ENCODE measurements around the gene SNRPD2.

The SNRPD2 gene

DNA sequence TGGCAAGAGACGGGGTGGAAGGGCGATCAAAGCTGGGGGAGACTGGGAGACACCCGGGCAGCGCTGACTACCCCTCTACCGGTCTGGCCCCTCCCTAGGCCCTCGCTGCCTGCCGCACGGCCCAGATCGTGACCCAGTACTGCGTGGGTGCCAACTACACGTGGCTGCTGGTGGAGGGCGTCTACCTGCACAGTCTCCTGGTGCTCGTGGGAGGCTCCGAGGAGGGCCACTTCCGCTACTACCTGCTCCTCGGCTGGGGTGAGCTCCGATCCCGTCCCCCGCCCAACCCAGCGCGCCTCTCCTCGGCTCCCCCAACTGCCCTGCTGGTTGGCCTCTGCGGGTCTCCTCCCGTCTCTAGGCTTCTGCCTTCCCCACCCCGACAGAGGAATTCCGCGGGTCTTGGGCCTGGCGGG is 14.9 kb downstream of the SNRPD2 start:
- peak; percentile 56 for DNase-seq (ENCODE audit: low spot score)
- TF ChIP-seq, protein P1, sequence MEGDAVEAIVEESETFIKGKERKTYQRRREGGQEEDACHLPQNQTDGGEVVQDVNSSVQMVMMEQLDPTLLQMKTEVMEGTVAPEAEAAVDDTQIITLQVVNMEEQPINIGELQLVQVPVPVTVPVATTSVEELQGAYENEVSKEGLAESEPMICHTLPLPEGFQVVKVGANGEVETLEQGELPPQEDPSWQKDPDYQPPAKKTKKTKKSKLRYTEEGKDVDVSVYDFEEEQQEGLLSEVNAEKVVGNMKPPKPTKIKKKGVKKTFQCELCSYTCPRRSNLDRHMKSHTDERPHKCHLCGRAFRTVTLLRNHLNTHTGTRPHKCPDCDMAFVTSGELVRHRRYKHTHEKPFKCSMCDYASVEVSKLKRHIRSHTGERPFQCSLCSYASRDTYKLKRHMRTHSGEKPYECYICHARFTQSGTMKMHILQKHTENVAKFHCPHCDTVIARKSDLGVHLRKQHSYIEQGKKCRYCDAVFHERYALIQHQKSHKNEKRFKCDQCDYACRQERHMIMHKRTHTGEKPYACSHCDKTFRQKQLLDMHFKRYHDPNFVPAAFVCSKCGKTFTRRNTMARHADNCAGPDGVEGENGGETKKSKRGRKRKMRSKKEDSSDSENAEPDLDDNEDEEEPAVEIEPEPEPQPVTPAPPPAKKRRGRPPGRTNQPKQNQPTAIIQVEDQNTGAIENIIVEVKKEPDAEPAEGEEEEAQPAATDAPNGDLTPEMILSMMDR (IDR thresholded peaks at IDR 0.05; ENCODE audit: extremely low read depth, missing control alignments) = no peak

DNA sequence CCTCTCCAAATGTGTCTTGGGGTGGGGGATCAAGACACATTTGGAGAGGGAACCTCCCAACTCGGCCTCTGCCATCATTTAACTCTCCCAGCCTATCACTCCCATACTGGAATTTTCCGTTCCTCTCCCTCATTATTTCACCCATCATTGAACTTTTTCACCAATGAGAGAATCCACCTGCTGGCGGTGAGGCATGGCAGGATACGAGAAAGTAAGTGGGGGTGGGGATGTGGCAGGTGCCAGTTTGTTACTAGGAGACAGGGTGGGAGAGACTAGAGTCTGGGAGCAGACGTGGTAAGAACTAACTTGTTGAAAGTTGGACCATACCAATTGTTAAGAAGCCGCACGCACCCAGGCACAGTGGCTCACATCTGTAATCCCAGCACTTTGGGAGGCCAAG is 16.8 kb downstream of the SNRPD2 start:
- DNase-seq (ENCODE audit: low spot score) = no peak
- TF ChIP-seq, protein P1 (IDR thresholded peaks at IDR 0.05; ENCODE audit: extremely low read depth, missing control alignments) = no peak

DNA sequence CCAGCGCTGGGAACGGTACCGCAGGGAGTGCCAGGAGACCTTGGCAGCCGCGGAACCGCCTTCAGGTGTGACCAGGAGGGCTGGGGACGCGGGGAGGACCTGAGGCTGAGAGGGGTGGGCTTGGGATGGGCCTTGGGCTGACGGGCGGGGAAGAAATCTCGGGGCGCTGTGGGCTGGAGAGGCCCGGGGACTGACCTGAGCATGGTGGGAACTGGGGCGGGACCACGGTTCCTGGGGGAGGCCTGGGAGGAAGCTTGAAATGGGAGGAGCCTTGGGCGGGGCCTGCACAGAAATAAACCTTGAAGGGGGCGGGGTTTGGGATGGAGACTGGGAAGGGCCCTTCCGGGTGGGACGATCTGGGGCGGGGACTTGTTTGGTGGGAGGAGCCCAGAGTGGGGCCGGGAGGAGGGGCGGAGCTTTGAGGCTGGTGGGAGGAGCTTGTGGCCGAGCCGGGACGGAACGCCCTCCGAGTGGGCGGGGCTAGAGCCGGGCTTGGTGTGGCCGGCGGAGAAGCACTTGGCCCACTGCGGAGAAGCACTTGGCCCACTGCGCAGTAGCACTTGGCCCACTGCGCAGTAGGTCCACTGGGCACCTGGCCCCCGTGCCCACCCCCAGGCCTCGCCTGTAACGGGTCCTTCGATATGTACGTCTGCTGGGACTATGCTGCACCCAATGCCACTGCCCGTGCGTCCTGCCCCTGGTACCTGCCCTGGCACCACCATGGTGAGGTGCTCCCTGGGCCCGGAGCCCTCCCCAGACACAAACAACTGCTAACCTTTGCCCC is 20.9 kb downstream of the SNRPD2 start:
- TF ChIP-seq, protein P1 (IDR thresholded peaks at IDR 0.05; ENCODE audit: extremely low read depth, missing control alignments) = no peak
- peak; percentile 97 for DNase-seq (ENCODE audit: low spot score)

DNA sequence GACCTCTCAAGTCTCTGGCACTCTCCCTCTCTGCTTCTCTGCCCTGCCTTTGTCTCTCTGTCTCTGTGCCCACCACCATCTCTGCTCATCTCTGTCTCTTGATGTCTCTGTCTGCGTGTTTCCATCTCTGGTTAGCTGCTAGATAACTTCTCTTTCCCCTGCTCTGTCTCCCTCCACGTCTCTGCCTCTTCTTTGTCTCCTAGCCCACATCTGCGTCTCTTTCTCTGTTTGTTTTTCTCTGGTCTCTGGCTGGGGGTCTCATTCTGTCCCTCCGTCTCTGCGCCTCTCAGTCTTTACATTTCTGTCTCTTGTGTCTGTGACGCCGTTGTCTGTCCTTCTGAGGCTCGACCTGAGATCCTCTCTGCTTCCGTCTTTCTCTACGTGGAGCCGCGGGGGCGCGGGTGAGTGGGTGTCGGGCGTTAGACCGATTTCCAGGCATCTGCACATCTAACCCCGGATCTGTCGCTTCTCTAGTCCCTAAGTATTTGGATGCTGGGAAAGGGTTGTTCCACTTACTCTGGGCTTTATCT is 23.3 kb downstream of the SNRPD2 start:
- peak; percentile 40 for DNase-seq (ENCODE audit: low spot score)
- TF ChIP-seq, protein P1 (IDR thresholded peaks at IDR 0.05; ENCODE audit: extremely low read depth, missing control alignments) = no peak

DNA sequence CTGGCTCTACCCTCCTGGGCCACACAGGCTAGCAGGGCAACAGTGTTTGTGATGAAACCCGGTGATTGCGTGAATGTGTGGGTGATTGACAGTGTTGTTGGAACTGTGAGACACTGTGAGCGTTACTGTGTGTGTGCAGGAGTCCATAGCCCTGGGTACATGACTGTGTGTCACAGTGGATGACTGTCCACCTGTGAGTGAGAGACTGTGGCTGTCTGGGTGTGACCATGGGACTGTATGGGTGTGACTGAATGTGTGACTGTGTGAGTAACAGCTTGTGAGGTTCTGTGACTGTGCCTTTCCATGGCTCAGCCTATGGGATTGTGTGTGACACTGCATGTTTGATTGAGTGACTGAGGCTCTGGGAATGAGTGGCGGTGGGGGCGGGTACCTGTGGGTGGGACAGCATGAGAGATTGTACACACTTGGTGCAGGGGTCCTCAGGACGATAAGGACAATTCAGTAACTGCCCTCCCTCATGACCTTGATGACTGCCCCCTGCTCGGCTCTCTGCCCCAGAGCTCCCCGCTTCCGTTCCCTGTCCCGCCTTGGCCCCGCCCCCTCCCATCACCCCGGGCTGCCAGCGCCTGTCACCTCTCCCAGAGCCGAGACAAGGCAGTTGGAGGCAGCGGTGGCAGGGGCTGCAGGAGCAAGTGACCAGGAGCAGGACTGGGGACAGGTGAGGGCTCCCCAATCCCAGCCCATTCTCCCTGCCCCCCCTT is 24.0 kb downstream of the SNRPD2 start, which contains the start of gene GIPR:
Gene GIPR (plus strand): TSS at position 602 of the 722 bp plus-strand sequence. CDS start 1,300 bp downstream, outside the sequence.
- TF ChIP-seq, protein P1 (IDR thresholded peaks at IDR 0.05; ENCODE audit: extremely low read depth, missing control alignments) = no peak
- peak; percentile 77 for DNase-seq (ENCODE audit: low spot score)

DNA sequence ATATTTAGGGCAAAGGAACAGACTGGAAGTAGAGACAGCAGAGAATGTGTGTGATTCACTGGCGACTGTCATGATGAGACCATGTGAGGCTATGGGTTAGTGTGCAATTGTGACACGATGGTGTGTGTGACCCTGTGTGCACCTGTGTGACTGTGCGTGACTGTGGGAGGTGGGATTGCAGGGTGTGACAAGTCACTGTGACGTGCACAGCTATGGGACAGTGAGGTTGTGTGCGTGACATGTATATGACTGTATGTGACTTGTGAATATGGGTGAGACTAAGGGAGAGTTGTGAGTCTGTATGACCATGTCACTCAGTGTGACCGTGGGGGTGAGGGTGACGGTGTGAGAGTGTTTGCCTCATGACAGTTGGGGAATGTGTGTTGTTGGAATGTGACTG is 27.2 kb downstream of the SNRPD2 start:
- no peak for DNase-seq (ENCODE audit: low spot score)
- TF ChIP-seq, protein P1 (IDR thresholded peaks at IDR 0.05; ENCODE audit: extremely low read depth, missing control alignments) = no peak

DNA sequence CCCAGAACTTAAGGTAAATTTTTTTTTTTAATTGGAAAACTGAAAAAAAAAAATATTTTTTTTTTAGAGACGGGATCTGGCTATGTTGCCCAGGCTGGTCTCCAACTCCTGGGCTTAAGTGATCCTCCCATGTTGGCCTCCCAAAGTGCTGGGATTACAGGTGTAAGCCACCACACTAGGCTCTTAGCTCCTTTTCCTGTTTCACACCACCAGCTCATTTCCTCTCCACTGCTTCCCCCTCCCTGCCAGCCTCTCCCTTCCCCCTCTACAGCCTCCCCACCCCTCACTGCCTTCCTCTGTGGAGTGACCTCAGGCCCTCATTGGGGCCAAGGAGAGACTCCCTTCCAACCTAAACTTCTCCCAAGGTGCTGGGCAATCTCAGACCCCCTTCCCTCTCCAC is 28.0 kb downstream of the SNRPD2 start:
- TF ChIP-seq, protein P1 (IDR thresholded peaks at IDR 0.05; ENCODE audit: extremely low read depth, missing control alignments) = no peak
- no peak for DNase-seq (ENCODE audit: low spot score)
